Posterior vena cava (tissue), 2 donors: Measurements from ENCODE around the gene POTEE. TPM values are rescaled to one million over a fixed set of nuclear protein-coding genes. Genes with fewer than 3 reads are reported as not detected.

ENCODE experiments used
- total RNA-seq, 2 donors: library from RNA; stranded (reverse); fragmentation: NEBNext Ultra II Directional; extraction: Animal tissue kit (Norgen Biotek cat#: 25700); gene quantifications; one replicate each; pipeline ENCODE4 v1.2.1, GENCODE V29; 2021
- donor health status: DM: yes; HTN: yes; CAD: no.
- donor health status: DM: yes; HTN: yes; CAD: no.

The POTEE gene
- total RNA-seq, 2 donors from 2014 or later = 0.37 to 0.38 TPM

Other genes with a start within 250 kb of the POTEE start
- 100 to 1,000 TPM in 1 of 2 donors, 10 to 100 TPM in 1; 87.4 to 104 TPM for gene FAM168B, start 116.1 kb upstream of the POTEE start, total RNA-seq
- 10 to 100 TPM; 25.4 to 40.4 TPM for gene PLEKHB2, start 104.2 kb upstream of the POTEE start, total RNA-seq
- under 1 TPM in 1 of 2 donors, not detected in 1; 0.19 TPM for gene RAB6D, start 154.6 kb downstream of the POTEE start, total RNA-seq